Measurements from ENCODE around the gene TOMM6.

DNA sequence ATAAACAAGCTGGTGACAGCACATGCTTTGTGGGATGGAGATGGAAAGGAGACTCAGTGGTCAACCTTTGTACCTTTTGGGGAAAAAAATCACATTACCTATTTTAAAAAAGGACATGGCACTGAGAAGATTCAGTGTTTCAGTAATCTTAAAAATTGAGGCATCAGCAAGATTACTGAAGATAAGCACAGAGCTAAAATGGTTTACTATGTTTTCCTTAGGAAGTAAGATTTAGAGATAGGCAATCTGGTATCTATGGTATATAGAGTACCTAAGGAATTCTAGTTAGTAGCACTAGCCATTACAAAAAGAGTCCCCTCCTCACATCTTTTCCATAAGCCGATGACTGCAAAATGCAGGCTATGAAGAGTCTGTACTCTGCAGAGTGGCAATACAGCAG is 35.7 kb downstream of the TOMM6 start:
- TF ChIP-seq, protein P1, sequence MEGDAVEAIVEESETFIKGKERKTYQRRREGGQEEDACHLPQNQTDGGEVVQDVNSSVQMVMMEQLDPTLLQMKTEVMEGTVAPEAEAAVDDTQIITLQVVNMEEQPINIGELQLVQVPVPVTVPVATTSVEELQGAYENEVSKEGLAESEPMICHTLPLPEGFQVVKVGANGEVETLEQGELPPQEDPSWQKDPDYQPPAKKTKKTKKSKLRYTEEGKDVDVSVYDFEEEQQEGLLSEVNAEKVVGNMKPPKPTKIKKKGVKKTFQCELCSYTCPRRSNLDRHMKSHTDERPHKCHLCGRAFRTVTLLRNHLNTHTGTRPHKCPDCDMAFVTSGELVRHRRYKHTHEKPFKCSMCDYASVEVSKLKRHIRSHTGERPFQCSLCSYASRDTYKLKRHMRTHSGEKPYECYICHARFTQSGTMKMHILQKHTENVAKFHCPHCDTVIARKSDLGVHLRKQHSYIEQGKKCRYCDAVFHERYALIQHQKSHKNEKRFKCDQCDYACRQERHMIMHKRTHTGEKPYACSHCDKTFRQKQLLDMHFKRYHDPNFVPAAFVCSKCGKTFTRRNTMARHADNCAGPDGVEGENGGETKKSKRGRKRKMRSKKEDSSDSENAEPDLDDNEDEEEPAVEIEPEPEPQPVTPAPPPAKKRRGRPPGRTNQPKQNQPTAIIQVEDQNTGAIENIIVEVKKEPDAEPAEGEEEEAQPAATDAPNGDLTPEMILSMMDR (conservative IDR thresholded peaks at IDR 0.05) = no peak
- no peak for TF ChIP-seq ZFX (IDR thresholded peaks at IDR 0.05)

Data from C4-2B (cell line).